Loucy (cell line): ENCODE measurements around the gene UNG.

Source experiments
- H2AFZ ChIP-seq: fragments of 200-600 bp; sonication (generic); 2 replicates; pipeline ENCODE4 v1.6.0; 2016; ENCODE audit warnings: antibody characterized with exemption, mild to moderate bottlenecking, low read length, moderate library complexity
- H3F3A ChIP-seq: fragments of 200-600 bp; 2 replicates; pipeline ENCODE4 v1.6.0; 2016; ENCODE audit warnings: antibody characterized with exemption, low read depth, mild to moderate bottlenecking
- H3K27me3 ChIP-seq: fragments of 200-600 bp; sonication (generic); 2 replicates; pipeline ENCODE4 v1.6.1; 2014; ENCODE audit warnings: low read length, mild to moderate bottlenecking; ENCODE audit not compliant: insufficient read depth, poor library complexity, severe bottlenecking
- H3K36me3 ChIP-seq: fragments of 200-600 bp; sonication (generic); 2 replicates; pipeline ENCODE4 v1.6.1; 2016; ENCODE audit warnings: low read length; ENCODE audit not compliant: insufficient read depth
- H3K4me1 ChIP-seq: fragments of 200-600 bp; sonication (generic); 2 replicates; pipeline ENCODE4 v1.5.1; 2014; ENCODE audit warnings: low read length, mild to moderate bottlenecking; ENCODE audit not compliant: insufficient read depth, poor library complexity, severe bottlenecking
- H3K4me2 ChIP-seq: fragments of 200-600 bp; sonication (generic); 2 replicates; pipeline ENCODE4 v1.6.0; 2014; ENCODE audit warnings: antibody characterized with exemption, low read length, low read depth, mild to moderate bottlenecking; ENCODE audit not compliant: poor library complexity, severe bottlenecking
- H3K4me3 ChIP-seq: fragments of 200-600 bp; sonication (generic); 2 replicates; pipeline ENCODE4 v1.5.1; 2014; ENCODE audit warnings: low read length, mild to moderate bottlenecking, mixed read lengths; ENCODE audit not compliant: poor library complexity, severe bottlenecking
- H3K79me2 ChIP-seq: fragments of 200-600 bp; sonication (generic); 2 replicates; pipeline ENCODE4 v1.6.1; 2014; ENCODE audit warnings: low read length; ENCODE audit not compliant: insufficient read depth
- H3K9ac ChIP-seq: fragments of 200-600 bp; sonication (generic); 2 replicates; pipeline ENCODE4 v1.6.0; 2014; ENCODE audit warnings: mild to moderate bottlenecking, low read depth, low read length, moderate library complexity; ENCODE audit not compliant: poor library complexity, severe bottlenecking
- H3K9me2 ChIP-seq: fragments of 200-600 bp; sonication (generic); replicated peaks from 2 replicates; pipeline ENCODE4 v1.6.1; 2016; ENCODE audit warnings: low read depth, low read length, mixed read lengths
- H3K9me3 ChIP-seq: fragments of 200-600 bp; sonication (generic); 2 replicates; pipeline ENCODE4 v1.6.1; 2014; ENCODE audit warnings: mild to moderate bottlenecking, antibody characterized with exemption, low read length, low read depth; ENCODE audit not compliant: insufficient read depth
- H4K20me1 ChIP-seq: fragments of 200-600 bp; sonication (generic); 2 replicates; pipeline ENCODE4 v1.6.0; 2014; ENCODE audit warnings: antibody characterized with exemption, low read length, mild to moderate bottlenecking; ENCODE audit not compliant: insufficient read depth, poor library complexity, severe bottlenecking
- EZH2phosphoT487 ChIP-seq: fragments of 200-600 bp; IDR thresholded peaks from 2 replicates; pipeline ENCODE4 v1.6.1; 2018; ENCODE audit warnings: antibody characterized with exemption, mild to moderate bottlenecking, moderate library complexity, borderline replicate concordance
- TF ChIP-seq, protein P1 (sequence below): fragments of 200-600 bp; sonication (generic); conservative IDR thresholded peaks from 2 replicates; pipeline ENCODE4 v1.5.1; 2014; ENCODE audit warnings: mild to moderate bottlenecking, antibody characterized with exemption, low read length

UNG gene

DNA sequence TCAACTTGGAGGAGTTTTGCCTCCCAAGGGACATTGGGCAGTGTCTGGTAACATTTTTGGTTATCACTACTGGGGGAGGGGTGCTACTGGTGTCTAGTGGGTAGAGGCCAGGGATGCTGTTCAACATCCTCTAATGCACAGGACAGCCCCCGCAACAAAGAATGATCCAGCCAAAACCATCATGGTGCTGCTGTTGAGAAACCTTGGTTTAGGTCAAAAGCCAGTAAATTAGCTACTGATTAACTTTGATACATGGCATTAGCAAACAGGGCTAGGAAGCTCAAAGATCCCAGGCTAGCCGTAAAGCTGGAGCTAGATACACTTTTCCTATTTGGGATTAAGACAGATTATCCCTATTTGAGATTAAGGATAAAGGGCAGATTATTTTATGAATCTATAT, 13.0 kb upstream of the UNG start:
- no peaks in the 10 kb centered on the region for H3K27me3 ChIP-seq
- H3K4me1 ChIP-seq: no peaks in the 10 kb centered on the region
- H3K9me2 ChIP-seq: no peaks in the 10 kb centered on the region
- TF ChIP-seq, protein P1, sequence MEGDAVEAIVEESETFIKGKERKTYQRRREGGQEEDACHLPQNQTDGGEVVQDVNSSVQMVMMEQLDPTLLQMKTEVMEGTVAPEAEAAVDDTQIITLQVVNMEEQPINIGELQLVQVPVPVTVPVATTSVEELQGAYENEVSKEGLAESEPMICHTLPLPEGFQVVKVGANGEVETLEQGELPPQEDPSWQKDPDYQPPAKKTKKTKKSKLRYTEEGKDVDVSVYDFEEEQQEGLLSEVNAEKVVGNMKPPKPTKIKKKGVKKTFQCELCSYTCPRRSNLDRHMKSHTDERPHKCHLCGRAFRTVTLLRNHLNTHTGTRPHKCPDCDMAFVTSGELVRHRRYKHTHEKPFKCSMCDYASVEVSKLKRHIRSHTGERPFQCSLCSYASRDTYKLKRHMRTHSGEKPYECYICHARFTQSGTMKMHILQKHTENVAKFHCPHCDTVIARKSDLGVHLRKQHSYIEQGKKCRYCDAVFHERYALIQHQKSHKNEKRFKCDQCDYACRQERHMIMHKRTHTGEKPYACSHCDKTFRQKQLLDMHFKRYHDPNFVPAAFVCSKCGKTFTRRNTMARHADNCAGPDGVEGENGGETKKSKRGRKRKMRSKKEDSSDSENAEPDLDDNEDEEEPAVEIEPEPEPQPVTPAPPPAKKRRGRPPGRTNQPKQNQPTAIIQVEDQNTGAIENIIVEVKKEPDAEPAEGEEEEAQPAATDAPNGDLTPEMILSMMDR: no peak
- no peak for TF ChIP-seq EZH2phosphoT487
- no peak overlapping the region for H3K4me2 ChIP-seq
- no peak overlapping the region for H3K9ac ChIP-seq
- H3K79me2 ChIP-seq: peaks cover 4% of the 10 kb centered on the region; the same call in 1 of the 2 replicates
- no peaks in the 10 kb centered on the region for H4K20me1 ChIP-seq
- H3K4me3 ChIP-seq: no peak overlapping the region
- no peaks in the 10 kb centered on the region for H3K9me3 ChIP-seq
- no peaks in the 10 kb centered on the region for H3F3A ChIP-seq
- peaks cover 74% of the 10 kb centered on the region for H3K36me3 ChIP-seq
- H2AFZ ChIP-seq: no peak overlapping the region

DNA sequence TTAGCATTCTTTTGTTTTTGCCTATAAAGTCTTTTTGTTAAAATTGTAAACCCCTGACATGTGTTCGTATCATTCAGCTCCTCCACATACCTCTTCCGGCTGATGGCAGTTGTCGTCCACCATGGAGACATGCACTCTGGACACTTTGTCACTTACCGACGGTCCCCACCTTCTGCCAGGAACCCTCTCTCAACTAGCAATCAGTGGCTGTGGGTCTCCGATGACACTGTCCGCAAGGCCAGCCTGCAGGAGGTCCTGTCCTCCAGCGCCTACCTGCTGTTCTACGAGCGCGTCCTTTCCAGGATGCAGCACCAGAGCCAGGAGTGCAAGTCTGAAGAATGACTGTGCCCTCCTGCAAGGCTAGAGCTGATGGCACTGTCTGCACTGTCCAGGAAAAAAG, 11.8 kb upstream of the UNG start:
- Histone ChIP-seq H3K4me3 (no peak overlapping the region), H4K20me1 (peaks cover 4% of the 10 kb centered on the region), H3K27me3 (no peaks in the 10 kb centered on the region), H3K9me3 (no peaks in the 10 kb centered on the region), H3K36me3 (peaks cover 72% of the 10 kb centered on the region; the same call in 1 of the 2 replicates), H3K9me2 (no peaks in the 10 kb centered on the region), H3K4me1 (peaks cover 10% of the 10 kb centered on the region), H2AFZ (no peak overlapping the region), H3K4me2 (no peak overlapping the region), H3K79me2 (peaks cover 14% of the 10 kb centered on the region; the same call in 1 of the 2 replicates), H3K9ac (no peak overlapping the region), H3F3A (no peaks in the 10 kb centered on the region)
- TF ChIP-seq, protein P1: no peak
- no peak for TF ChIP-seq EZH2phosphoT487

DNA sequence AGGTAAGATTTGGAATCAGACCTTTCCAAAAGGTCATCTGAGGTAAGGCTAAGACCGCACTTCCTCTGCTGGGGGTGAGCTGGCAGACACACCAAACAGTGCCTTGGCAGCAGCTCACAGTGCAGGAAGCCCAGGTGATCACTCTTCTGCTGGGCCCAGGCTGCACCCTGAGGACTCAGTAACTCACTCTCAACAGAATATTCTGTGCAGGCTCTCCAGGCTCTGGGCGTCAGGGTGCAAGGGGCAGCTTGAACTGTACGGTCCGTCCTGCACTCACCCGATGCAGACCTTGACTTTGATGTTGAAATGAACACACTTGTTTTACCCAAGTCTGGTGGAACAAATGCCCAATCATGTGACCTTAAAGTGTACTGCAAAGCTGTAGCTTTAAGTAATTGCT, 10.1 kb upstream of the UNG start:
- Histone ChIP-seq H3K9me2 (no peaks in the 10 kb centered on the region), H3K9me3 (no peaks in the 10 kb centered on the region), H3K4me1 (peaks cover 23% of the 10 kb centered on the region), H3K79me2 (peaks cover 29% of the 10 kb centered on the region), H3K4me2 (no peak overlapping the region), H3K4me3 (no peak overlapping the region), H3F3A (no peaks in the 10 kb centered on the region), H3K9ac (no peak overlapping the region), H4K20me1 (peaks cover 4% of the 10 kb centered on the region), H2AFZ (no peak overlapping the region), H3K27me3 (no peaks in the 10 kb centered on the region), H3K36me3 (peaks cover 62% of the 10 kb centered on the region; the same call in 1 of the 2 replicates)
- TF ChIP-seq EZH2phosphoT487: no peak
- TF ChIP-seq, protein P1: no peak
